ENCODE measurements around the gene UGT1A7.

The UGT1A7 gene

GRCh38 chr2:233778030-233778429 is 96.3 kb downstream of the UGT1A7 start, which contains the start of gene MROH2A:
MROH2A (plus strand) TSS chr2:233778330; CDS start chr2:233779359, 1,029 bp downstream.
- TF ChIP-seq, protein P1, sequence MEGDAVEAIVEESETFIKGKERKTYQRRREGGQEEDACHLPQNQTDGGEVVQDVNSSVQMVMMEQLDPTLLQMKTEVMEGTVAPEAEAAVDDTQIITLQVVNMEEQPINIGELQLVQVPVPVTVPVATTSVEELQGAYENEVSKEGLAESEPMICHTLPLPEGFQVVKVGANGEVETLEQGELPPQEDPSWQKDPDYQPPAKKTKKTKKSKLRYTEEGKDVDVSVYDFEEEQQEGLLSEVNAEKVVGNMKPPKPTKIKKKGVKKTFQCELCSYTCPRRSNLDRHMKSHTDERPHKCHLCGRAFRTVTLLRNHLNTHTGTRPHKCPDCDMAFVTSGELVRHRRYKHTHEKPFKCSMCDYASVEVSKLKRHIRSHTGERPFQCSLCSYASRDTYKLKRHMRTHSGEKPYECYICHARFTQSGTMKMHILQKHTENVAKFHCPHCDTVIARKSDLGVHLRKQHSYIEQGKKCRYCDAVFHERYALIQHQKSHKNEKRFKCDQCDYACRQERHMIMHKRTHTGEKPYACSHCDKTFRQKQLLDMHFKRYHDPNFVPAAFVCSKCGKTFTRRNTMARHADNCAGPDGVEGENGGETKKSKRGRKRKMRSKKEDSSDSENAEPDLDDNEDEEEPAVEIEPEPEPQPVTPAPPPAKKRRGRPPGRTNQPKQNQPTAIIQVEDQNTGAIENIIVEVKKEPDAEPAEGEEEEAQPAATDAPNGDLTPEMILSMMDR (IDR thresholded peaks at IDR 0.05; ENCODE audit: insufficient read depth, missing control alignments), result no peak
- FAIRE-seq (no peak), DNase-seq (ENCODE audit: insufficient read length, low spot score) (no peak)

DNA sequence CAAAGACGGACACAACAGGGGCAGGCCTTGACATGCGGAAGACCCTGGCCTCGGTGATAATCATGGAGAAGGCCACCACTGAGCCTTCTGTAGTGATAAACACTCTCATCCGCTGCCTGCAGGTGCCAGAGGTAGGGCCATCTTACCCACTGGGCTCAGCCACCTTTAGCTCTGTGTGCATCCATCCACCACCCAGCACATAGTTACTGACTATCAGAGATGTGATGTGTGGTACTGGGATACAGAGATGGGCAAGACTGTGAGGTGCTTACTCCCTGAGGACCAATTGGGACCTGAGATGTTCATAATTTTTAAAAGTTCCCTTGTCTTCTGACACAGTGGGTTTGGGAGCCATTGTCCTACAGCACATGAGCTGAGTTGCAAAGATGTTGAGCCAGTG is 98.0 kb downstream of the UGT1A7 start:
- no peak for FAIRE-seq
- no peak for DNase-seq (ENCODE audit: insufficient read length, low spot score)
- TF ChIP-seq, protein P1 (IDR thresholded peaks at IDR 0.05; ENCODE audit: insufficient read depth, missing control alignments), result no peak

DNA sequence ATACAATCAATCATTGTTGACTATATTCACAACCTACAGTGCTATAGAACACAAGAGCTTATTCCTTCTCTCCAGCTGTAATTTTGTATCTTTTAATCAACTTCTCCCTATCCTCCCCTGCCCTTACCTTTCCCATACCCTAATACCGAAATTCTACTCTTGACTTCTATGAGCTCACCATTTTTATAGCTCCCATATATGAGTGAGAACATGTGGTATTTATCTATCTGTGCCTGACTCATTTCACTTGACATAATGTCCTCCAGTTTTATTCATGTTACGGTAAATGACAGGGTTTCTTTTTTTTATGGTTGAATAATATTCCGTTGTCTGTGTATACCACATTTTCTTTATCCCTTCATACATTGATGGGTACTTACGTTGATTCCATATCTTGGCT is 99.1 kb downstream of the UGT1A7 start:
- TF ChIP-seq, protein P1 (IDR thresholded peaks at IDR 0.05; ENCODE audit: insufficient read depth, missing control alignments), result no peak
- FAIRE-seq, result no peak
- DNase-seq (ENCODE audit: insufficient read length, low spot score), result no peak

- DNase-seq (ENCODE audit: insufficient read length, low spot score) (no peak), FAIRE-seq (no peak)
- TF ChIP-seq, protein P1 (IDR thresholded peaks at IDR 0.05; ENCODE audit: insufficient read depth, missing control alignments), result no peak
Observed at GRCh38 chr2:233789554-233789953, 107.9 kb downstream of the UGT1A7 start.

- DNase-seq (ENCODE audit: insufficient read length, low spot score) (no peak), FAIRE-seq (no peak)
- TF ChIP-seq, protein P1 (IDR thresholded peaks at IDR 0.05; ENCODE audit: insufficient read depth, missing control alignments), result no peak
Observed at GRCh38 chr2:233791151-233791882, 109.6 kb downstream of the UGT1A7 start.

GRCh38 chr2:233791883-233792329 is 110.2 kb downstream of the UGT1A7 start:
- FAIRE-seq, result no peak
- TF ChIP-seq, protein P1 (IDR thresholded peaks at IDR 0.05; ENCODE audit: insufficient read depth, missing control alignments), result no peak
- DNase-seq (ENCODE audit: insufficient read length, low spot score), result no peak

- no peak for FAIRE-seq
- TF ChIP-seq, protein P1 (IDR thresholded peaks at IDR 0.05; ENCODE audit: insufficient read depth, missing control alignments), result no peak
- no peak for DNase-seq (ENCODE audit: insufficient read length, low spot score)
Observed at GRCh38 chr2:233792720-233793119, 111.0 kb downstream of the UGT1A7 start.

All from D721Med (cell line).